Liver (tissue), 9 donors: ENCODE data around the gene EPB41L4A. TPM values are rescaled to one million over a fixed set of nuclear protein-coding genes. Genes with fewer than 3 reads are reported as not detected.

Experiments used
- DNase-seq: peaks from one replicate; pipeline ENCODE4 v3.0.0-alpha.2; 2017; ENCODE audit warnings: low spot score
- H3K27ac ChIP-seq, 2 donors: one replicate each; pipeline ENCODE4 v1.7.0; 2013; ENCODE audit warnings: inconsistent platforms in 2 of 2, low read length in 2 of 2, control low read depth in 1 of 2, low read depth in 1 of 2, mild to moderate bottlenecking in 1 of 2
- H3K27me3 ChIP-seq, 4 donors: one replicate each; pipeline versions ENCODE4 v1.6.1 to v1.7.0; 2013; ENCODE audit warnings: low read length in 3 of 4, inconsistent platforms in 1 of 4, mild to moderate bottlenecking in 1 of 4, moderate library complexity in 1 of 4; ENCODE audit not compliant: control insufficient read depth in 4 of 4, insufficient read depth in 4 of 4
- H3K36me3 ChIP-seq, 4 donors: one replicate each; pipeline versions ENCODE4 v1.6.1 to v1.7.0; 2013; ENCODE audit warnings: low read length in 3 of 4, mild to moderate bottlenecking in 3 of 4, low read depth in 1 of 4, moderate library complexity in 1 of 4; ENCODE audit not compliant: control insufficient read depth in 4 of 4, insufficient read depth in 3 of 4
- H3K4me1 ChIP-seq, 4 donors: one replicate each; pipeline versions ENCODE4 v1.6.1 to v1.7.0; 2013; ENCODE audit warnings: low read length in 3 of 4, mild to moderate bottlenecking in 3 of 4, moderate library complexity in 1 of 4; ENCODE audit not compliant: control insufficient read depth in 4 of 4, insufficient read depth in 4 of 4
- H3K4me3 ChIP-seq, 3 donors: one replicate each; pipeline versions ENCODE4 v1.6.1 to v1.7.0; 2013; ENCODE audit warnings: low read length in 3 of 3, control low read depth in 1 of 3, low read depth in 1 of 3, mild to moderate bottlenecking in 1 of 3
- H3K9ac ChIP-seq, 2 donors: one replicate each; pipeline ENCODE4 v1.7.0; 2013; ENCODE audit warnings: low read length in 2 of 2, mild to moderate bottlenecking in 2 of 2, moderate library complexity in 2 of 2, control low read depth in 1 of 2, low read depth in 1 of 2
- H3K9me3 ChIP-seq, 4 donors: one replicate each; pipeline versions ENCODE4 v1.6.1 to v1.7.0; 2013; ENCODE audit warnings: low read length in 3 of 4; ENCODE audit not compliant: control insufficient read depth in 4 of 4
- EGR1 ChIP-seq, 2 donors: IDR thresholded peaks; 2 replicates each; pipeline ENCODE4 v1.6.1; 2016 to 2018; ENCODE audit warnings: antibody characterized with exemption in 2 of 2, low read depth in 2 of 2
- FOXA1 ChIP-seq: IDR thresholded peaks from 2 replicates; pipeline ENCODE4 v1.6.1; 2016; ENCODE audit warnings: antibody characterized with exemption
- GABPA ChIP-seq, 2 donors: IDR thresholded peaks in 1 of 2; conservative IDR thresholded peaks in 1 of 2; 2 replicates each; pipeline ENCODE4 v1.6.1; 2016; ENCODE audit warnings: antibody characterized with exemption in 2 of 2, mild to moderate bottlenecking in 1 of 2, moderate library complexity in 1 of 2
- HNF4A ChIP-seq, 2 donors: conservative IDR thresholded peaks; 2 replicates each; pipeline ENCODE4 v1.6.1; 2016; ENCODE audit warnings: antibody characterized with exemption in 2 of 2, mild to moderate bottlenecking in 2 of 2
- HNF4G ChIP-seq: IDR thresholded peaks from 2 replicates; pipeline ENCODE4 v1.6.1; 2016; ENCODE audit warnings: antibody characterized with exemption
- JUND ChIP-seq, 2 donors: IDR thresholded peaks; 2 replicates each; pipeline ENCODE4 v1.6.1; 2016; ENCODE audit warnings: antibody characterized with exemption in 2 of 2
- NR2F2 ChIP-seq: IDR thresholded peaks from 2 replicates; pipeline ENCODE4 v1.6.1; 2016; ENCODE audit warnings: antibody characterized with exemption
- RAD21 ChIP-seq, 2 donors: IDR thresholded peaks; 2 replicates each; pipeline ENCODE4 v1.6.1; 2016; ENCODE audit warnings: antibody characterized with exemption in 2 of 2, mild to moderate bottlenecking in 2 of 2
- RXRA ChIP-seq, 2 donors: IDR thresholded peaks; 2 replicates each; pipeline ENCODE4 v1.6.1; 2017 to 2018; ENCODE audit warnings: antibody characterized with exemption in 2 of 2, mild to moderate bottlenecking in 1 of 2
- SP1 ChIP-seq: IDR thresholded peaks from 2 replicates; pipeline ENCODE4 v1.6.1; 2018; ENCODE audit warnings: antibody characterized with exemption, mild to moderate bottlenecking
- TAF1 ChIP-seq: conservative IDR thresholded peaks from 2 replicates; pipeline ENCODE4 v1.6.1; 2016; ENCODE audit warnings: antibody characterized with exemption, mild to moderate bottlenecking
- YY1 ChIP-seq: IDR thresholded peaks from 2 replicates; pipeline ENCODE4 v1.6.1; 2016; ENCODE audit warnings: antibody characterized with exemption, mild to moderate bottlenecking
- WGBS: extraction: QIAGEN DNeasy Blood & Tissue Kit; methylation state at CpG from one replicate; pipeline ENCODE4 v1.1.7; 2013; 5-methylcytosine and 5-hydroxymethylcytosine counted together
- polyA plus RNA-seq, 2 donors: library from polyadenylated mRNA; stranded (reverse) in 1 of 2; unstranded in 1 of 2; fragments of 200-250 nt in 1 of 2; fragments of >200 nt in 1 of 2; fragmentation: Nextera tagmentation in 1 of 2; extraction: Ambion mirVana in 1 of 2; gene quantifications; one replicate each; pipeline versions ENCODE4 v1.2.1 to v1.2.3, GENCODE V29; 2013 to 2015
- total RNA-seq, 2 donors: library from RNA; depleted of rRNA; stranded (reverse); fragments of >200 nt; gene quantifications; one replicate each; pipeline ENCODE4 v1.2.3, GENCODE V29; 2014
- TF ChIP-seq, protein P1 (sequence below): IDR thresholded peaks from 2 replicates; pipeline ENCODE4 v1.6.1; 2016; ENCODE audit warnings: antibody characterized with exemption
- TF ChIP-seq, protein P2 (sequence below): fragments of 150-350 bp; IDR thresholded peaks from 2 replicates; pipeline ENCODE4 v1.5.1; 2017; ENCODE audit warnings: improper control_type of control experiment, low read depth, low read length; ENCODE audit not compliant: missing input control
- TF ChIP-seq, protein P3 (sequence below): IDR thresholded peaks from 2 replicates; pipeline ENCODE4 v1.6.1; 2016; ENCODE audit warnings: antibody characterized with exemption
- TF ChIP-seq, protein P4 (sequence below): IDR thresholded peaks from 2 replicates; pipeline ENCODE4 v1.6.1; 2016; ENCODE audit warnings: antibody characterized with exemption
- TF ChIP-seq, protein P5 (sequence below): IDR thresholded peaks from 2 replicates; pipeline ENCODE4 v1.6.1; 2016; ENCODE audit warnings: antibody characterized with exemption, mild to moderate bottlenecking
- donor health status: healthy.
- donor health status: healthy.
- donor health status: healthy.
- donor health status: healthy.
- donor health status: healthy.

EPB41L4A gene
- total and polyA plus RNA-seq, 4 donors: 1.1 to 8.0 (median 3.9) TPM

DNA sequence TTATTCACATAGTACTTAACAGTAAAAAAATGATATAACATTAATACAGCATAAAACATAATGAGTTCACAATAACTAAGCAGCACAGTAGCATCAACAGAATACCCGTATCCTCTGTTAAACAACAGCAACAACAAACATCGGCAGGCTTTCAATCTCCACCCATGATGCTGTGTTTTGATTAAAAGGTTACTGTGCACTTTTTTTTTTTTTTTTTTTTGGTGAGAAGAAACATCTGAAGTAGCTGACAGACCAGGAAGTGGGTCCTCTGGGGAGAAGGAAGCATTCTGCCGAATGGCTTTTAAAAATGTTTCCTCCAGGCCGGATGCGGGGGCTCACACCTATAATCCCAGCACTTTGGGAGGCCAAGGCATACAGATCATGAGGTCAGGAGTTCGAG, 282.3 kb downstream of the EPB41L4A start:
- TF ChIP-seq HNF4A (conservative IDR thresholded peaks at IDR 0.05) (no peak), JUND (IDR thresholded peaks at IDR 0.05) (no peak), TAF1 (no peak), GABPA (IDR thresholded peaks at IDR 0.05 in 1 of 2, conservative IDR thresholded peaks at IDR 0.05 in 1 of 2) (no peak), RXRA (IDR thresholded peaks at IDR 0.05) (no peak), HNF4G (no peak), NR2F2 (no peak), EGR1 (IDR thresholded peaks at IDR 0.05; ENCODE audit: low read depth in 2 of 2) (no peak), SP1 (no peak), FOXA1 (no peak), RAD21 (IDR thresholded peaks at IDR 0.05) (no peak), YY1 (no peak)
- TF ChIP-seq, protein P1, sequence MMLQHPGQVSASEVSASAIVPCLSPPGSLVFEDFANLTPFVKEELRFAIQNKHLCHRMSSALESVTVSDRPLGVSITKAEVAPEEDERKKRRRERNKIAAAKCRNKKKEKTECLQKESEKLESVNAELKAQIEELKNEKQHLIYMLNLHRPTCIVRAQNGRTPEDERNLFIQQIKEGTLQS: no peak
- TF ChIP-seq, protein P2, sequence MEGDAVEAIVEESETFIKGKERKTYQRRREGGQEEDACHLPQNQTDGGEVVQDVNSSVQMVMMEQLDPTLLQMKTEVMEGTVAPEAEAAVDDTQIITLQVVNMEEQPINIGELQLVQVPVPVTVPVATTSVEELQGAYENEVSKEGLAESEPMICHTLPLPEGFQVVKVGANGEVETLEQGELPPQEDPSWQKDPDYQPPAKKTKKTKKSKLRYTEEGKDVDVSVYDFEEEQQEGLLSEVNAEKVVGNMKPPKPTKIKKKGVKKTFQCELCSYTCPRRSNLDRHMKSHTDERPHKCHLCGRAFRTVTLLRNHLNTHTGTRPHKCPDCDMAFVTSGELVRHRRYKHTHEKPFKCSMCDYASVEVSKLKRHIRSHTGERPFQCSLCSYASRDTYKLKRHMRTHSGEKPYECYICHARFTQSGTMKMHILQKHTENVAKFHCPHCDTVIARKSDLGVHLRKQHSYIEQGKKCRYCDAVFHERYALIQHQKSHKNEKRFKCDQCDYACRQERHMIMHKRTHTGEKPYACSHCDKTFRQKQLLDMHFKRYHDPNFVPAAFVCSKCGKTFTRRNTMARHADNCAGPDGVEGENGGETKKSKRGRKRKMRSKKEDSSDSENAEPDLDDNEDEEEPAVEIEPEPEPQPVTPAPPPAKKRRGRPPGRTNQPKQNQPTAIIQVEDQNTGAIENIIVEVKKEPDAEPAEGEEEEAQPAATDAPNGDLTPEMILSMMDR: no peak
- TF ChIP-seq, protein P3, sequence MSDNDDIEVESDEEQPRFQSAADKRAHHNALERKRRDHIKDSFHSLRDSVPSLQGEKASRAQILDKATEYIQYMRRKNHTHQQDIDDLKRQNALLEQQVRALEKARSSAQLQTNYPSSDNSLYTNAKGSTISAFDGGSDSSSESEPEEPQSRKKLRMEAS: no peak
- TF ChIP-seq, protein P4, sequence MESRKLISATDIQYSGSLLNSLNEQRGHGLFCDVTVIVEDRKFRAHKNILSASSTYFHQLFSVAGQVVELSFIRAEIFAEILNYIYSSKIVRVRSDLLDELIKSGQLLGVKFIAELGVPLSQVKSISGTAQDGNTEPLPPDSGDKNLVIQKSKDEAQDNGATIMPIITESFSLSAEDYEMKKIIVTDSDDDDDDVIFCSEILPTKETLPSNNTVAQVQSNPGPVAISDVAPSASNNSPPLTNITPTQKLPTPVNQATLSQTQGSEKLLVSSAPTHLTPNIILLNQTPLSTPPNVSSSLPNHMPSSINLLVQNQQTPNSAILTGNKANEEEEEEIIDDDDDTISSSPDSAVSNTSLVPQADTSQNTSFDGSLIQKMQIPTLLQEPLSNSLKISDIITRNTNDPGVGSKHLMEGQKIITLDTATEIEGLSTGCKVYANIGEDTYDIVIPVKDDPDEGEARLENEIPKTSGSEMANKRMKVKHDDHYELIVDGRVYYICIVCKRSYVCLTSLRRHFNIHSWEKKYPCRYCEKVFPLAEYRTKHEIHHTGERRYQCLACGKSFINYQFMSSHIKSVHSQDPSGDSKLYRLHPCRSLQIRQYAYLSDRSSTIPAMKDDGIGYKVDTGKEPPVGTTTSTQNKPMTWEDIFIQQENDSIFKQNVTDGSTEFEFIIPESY: no peak
- TF ChIP-seq, protein P5, sequence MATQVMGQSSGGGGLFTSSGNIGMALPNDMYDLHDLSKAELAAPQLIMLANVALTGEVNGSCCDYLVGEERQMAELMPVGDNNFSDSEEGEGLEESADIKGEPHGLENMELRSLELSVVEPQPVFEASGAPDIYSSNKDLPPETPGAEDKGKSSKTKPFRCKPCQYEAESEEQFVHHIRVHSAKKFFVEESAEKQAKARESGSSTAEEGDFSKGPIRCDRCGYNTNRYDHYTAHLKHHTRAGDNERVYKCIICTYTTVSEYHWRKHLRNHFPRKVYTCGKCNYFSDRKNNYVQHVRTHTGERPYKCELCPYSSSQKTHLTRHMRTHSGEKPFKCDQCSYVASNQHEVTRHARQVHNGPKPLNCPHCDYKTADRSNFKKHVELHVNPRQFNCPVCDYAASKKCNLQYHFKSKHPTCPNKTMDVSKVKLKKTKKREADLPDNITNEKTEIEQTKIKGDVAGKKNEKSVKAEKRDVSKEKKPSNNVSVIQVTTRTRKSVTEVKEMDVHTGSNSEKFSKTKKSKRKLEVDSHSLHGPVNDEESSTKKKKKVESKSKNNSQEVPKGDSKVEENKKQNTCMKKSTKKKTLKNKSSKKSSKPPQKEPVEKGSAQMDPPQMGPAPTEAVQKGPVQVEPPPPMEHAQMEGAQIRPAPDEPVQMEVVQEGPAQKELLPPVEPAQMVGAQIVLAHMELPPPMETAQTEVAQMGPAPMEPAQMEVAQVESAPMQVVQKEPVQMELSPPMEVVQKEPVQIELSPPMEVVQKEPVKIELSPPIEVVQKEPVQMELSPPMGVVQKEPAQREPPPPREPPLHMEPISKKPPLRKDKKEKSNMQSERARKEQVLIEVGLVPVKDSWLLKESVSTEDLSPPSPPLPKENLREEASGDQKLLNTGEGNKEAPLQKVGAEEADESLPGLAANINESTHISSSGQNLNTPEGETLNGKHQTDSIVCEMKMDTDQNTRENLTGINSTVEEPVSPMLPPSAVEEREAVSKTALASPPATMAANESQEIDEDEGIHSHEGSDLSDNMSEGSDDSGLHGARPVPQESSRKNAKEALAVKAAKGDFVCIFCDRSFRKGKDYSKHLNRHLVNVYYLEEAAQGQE: no peak
- Histone ChIP-seq H3K27ac (no peak overlapping the region), H3K4me1 (no peaks in the 10 kb centered on the region), H3K27me3 (peaks cover 0 to 2% (median 0%) of the 10 kb centered on the region in 4 donors), H3K9ac (no peak overlapping the region), H3K9me3 (no peaks in the 10 kb centered on the region), H3K4me3 (no peak overlapping the region), H3K36me3 (no peaks in the 10 kb centered on the region)
- 74% methylated on average over 6 of the region's 6 CpGs for WGBS
- no peak for DNase-seq

DNA sequence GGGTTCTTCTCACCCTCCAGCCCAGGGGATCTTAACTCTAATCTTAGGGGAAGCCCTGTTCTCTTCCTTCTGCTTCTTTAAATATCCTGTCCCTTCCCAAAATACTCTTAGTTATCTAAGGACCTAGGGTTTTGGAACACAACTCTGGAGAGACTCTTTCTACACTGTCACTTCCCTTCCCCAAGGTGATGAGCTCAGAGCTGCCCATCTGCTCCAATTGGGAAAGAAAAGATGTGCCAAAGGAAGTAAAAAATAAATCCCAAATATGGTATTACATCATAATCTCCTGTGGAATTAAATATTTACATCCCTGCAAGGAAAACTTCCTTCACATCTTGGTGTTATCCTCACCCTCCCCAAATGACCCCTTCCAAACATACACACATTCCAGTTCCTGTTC, 291.2 kb downstream of the EPB41L4A start:
- no peak for DNase-seq
- no peaks in the 10 kb centered on the region for H3K36me3 ChIP-seq
- no peak overlapping the region for H3K27ac ChIP-seq
- H3K9ac ChIP-seq: no peak overlapping the region
- H3K4me1 ChIP-seq: peaks cover 0 to 3% (median 0%) of the 10 kb centered on the region in 4 donors
- TF ChIP-seq JUND (IDR thresholded peaks at IDR 0.05) (no peak), EGR1 (IDR thresholded peaks at IDR 0.05; ENCODE audit: low read depth in 2 of 2) (no peak), TAF1 (no peak), HNF4G (no peak)
- TF ChIP-seq, protein P4: no peak
- no peaks in the 10 kb centered on the region for H3K27me3 ChIP-seq
- H3K9me3 ChIP-seq: no peaks in the 10 kb centered on the region
- no peak overlapping the region for H3K4me3 ChIP-seq
